ENCODE measurements around the gene ZBTB16.

Gene ZBTB16

GRCh38 chr11:114213622-114214021 lies 154.1 kb downstream of the ZBTB16 start:
- Histone ChIP-seq H3K36me3 (replicated peaks) (no peaks in the 10 kb centered on the region), H3K9me3 (no peaks in the 10 kb centered on the region), H3K27me3 (ENCODE audit: low read depth) (no peaks in the 10 kb centered on the region), H3K4me3 (no peak overlapping the region), H3K4me1 (no peaks in the 10 kb centered on the region)
- in situ Hi-C loops (cut with MboI; ENCODE audit: low sequenced_read_pairs) = no loop called here
- DNase-seq (ENCODE audit: low spot score in 2 of 2) = no peak

GRCh38 chr11:114215428-114215827 lies 155.9 kb downstream of the ZBTB16 start:
- DNase-seq (ENCODE audit: low spot score in 2 of 2) = no peak
- in situ Hi-C loops (cut with MboI; ENCODE audit: low sequenced_read_pairs) = no loop called here
- no peak overlapping the region for H3K4me3 ChIP-seq

GRCh38 chr11:114215871-114216795 lies 156.6 kb downstream of the ZBTB16 start:
- Histone ChIP-seq H3K4me1 (no peaks in the 10 kb centered on the region), H3K36me3 (replicated peaks) (no peaks in the 10 kb centered on the region), H3K27me3 (ENCODE audit: low read depth) (peaks cover 3% of the 10 kb centered on the region; the same call in 1 of the 2 replicates), H3K4me3 (no peak overlapping the region), H3K9me3 (no peaks in the 10 kb centered on the region)
- in situ Hi-C loops (cut with MboI; ENCODE audit: low sequenced_read_pairs) = no loop called here
- no peak for DNase-seq (ENCODE audit: low spot score in 2 of 2)

More at GRCh38 chr11:114215428-114215827, 155.9 kb downstream of the ZBTB16 start:
- Histone ChIP-seq H3K4me1 (no peaks in the 10 kb centered on the region), H3K27me3 (ENCODE audit: low read depth) (peaks cover 3% of the 10 kb centered on the region; the same call in 1 of the 2 replicates), H3K36me3 (replicated peaks) (no peaks in the 10 kb centered on the region), H3K9me3 (no peaks in the 10 kb centered on the region)

- H3K4me1 ChIP-seq = no peaks in the 10 kb centered on the region
- in situ Hi-C loops (cut with MboI; ENCODE audit: low sequenced_read_pairs) = no loop called here
- H3K27me3 ChIP-seq (ENCODE audit: low read depth) = peaks cover 3% of the 10 kb centered on the region; the same call in 1 of the 2 replicates
- DNase-seq (ENCODE audit: low spot score in 2 of 2) = no peak
- H3K9me3 ChIP-seq = no peaks in the 10 kb centered on the region
- H3K4me3 ChIP-seq = no peak overlapping the region
- H3K36me3 ChIP-seq (replicated peaks) = no peaks in the 10 kb centered on the region
Measured at GRCh38 chr11:114216796-114217180, 157.3 kb downstream of the ZBTB16 start.

GRCh38 chr11:114218508-114218907 lies 159.0 kb downstream of the ZBTB16 start:
- H3K9me3 ChIP-seq = no peaks in the 10 kb centered on the region
- DNase-seq (ENCODE audit: low spot score in 2 of 2) = no peak
- no peaks in the 10 kb centered on the region for H3K4me1 ChIP-seq
- H3K4me3 ChIP-seq = no peak overlapping the region
- no peaks in the 10 kb centered on the region for H3K36me3 ChIP-seq (replicated peaks)
- peaks cover 3% of the 10 kb centered on the region; the same call in 1 of the 2 replicates for H3K27me3 ChIP-seq (ENCODE audit: low read depth)
- in situ Hi-C loops (cut with MboI; ENCODE audit: low sequenced_read_pairs) = no loop called here

GRCh38 chr11:114219559-114220349 lies 160.2 kb downstream of the ZBTB16 start:
- Histone ChIP-seq H3K4me1 (no peaks in the 10 kb centered on the region), H3K36me3 (replicated peaks) (no peaks in the 10 kb centered on the region), H3K4me3 (no peak overlapping the region), H3K9me3 (no peaks in the 10 kb centered on the region), H3K27me3 (ENCODE audit: low read depth) (peaks cover 3% of the 10 kb centered on the region; the same call in 1 of the 2 replicates)
- no peak for DNase-seq (ENCODE audit: low spot score in 2 of 2)
- in situ Hi-C loops (cut with MboI; ENCODE audit: low sequenced_read_pairs) = no loop called here

- no peaks in the 10 kb centered on the region for H3K4me1 ChIP-seq
- peaks cover 3% of the 10 kb centered on the region; the same call in 1 of the 2 replicates for H3K27me3 ChIP-seq (ENCODE audit: low read depth)
- no peak for DNase-seq (ENCODE audit: low spot score in 2 of 2)
- in situ Hi-C loops (cut with MboI; ENCODE audit: low sequenced_read_pairs) = no loop called here
- H3K4me3 ChIP-seq = no peak overlapping the region
- no peaks in the 10 kb centered on the region for H3K9me3 ChIP-seq
- no peaks in the 10 kb centered on the region for H3K36me3 ChIP-seq (replicated peaks)
Measured at GRCh38 chr11:114221037-114221436, 161.5 kb downstream of the ZBTB16 start.

GRCh38 chr11:114225661-114226060 lies 166.2 kb downstream of the ZBTB16 start:
- in situ Hi-C loops (cut with MboI; ENCODE audit: low sequenced_read_pairs) = no loop called here
- no peaks in the 10 kb centered on the region for H3K36me3 ChIP-seq (replicated peaks)
- H3K4me3 ChIP-seq = no peak overlapping the region
- no peaks in the 10 kb centered on the region for H3K9me3 ChIP-seq
- DNase-seq (ENCODE audit: low spot score in 2 of 2) = no peak
- peaks cover 13% of the 10 kb centered on the region for H3K27me3 ChIP-seq (ENCODE audit: low read depth)
- H3K4me1 ChIP-seq = no peaks in the 10 kb centered on the region

- Histone ChIP-seq H3K4me3 (no peak overlapping the region), H3K9me3 (no peaks in the 10 kb centered on the region), H3K27me3 (ENCODE audit: low read depth) (peaks cover 13% of the 10 kb centered on the region), H3K4me1 (no peaks in the 10 kb centered on the region), H3K36me3 (replicated peaks) (no peaks in the 10 kb centered on the region)
- in situ Hi-C loops (cut with MboI; ENCODE audit: low sequenced_read_pairs) = no loop called here
- DNase-seq (ENCODE audit: low spot score in 2 of 2) = no peak
Measured at GRCh38 chr11:114226356-114226755, 166.8 kb downstream of the ZBTB16 start.

- no peak overlapping the region for H3K4me3 ChIP-seq
- no peaks in the 10 kb centered on the region for H3K9me3 ChIP-seq
- H3K27me3 ChIP-seq (ENCODE audit: low read depth) = peaks cover 13% of the 10 kb centered on the region
- in situ Hi-C loops (cut with MboI; ENCODE audit: low sequenced_read_pairs) = no loop called here
- no peak for DNase-seq (ENCODE audit: low spot score in 2 of 2)
- no peaks in the 10 kb centered on the region for H3K36me3 ChIP-seq (replicated peaks)
- no peaks in the 10 kb centered on the region for H3K4me1 ChIP-seq
Measured at GRCh38 chr11:114228435-114229411, 169.2 kb downstream of the ZBTB16 start.

- peaks cover 18% of the 10 kb centered on the region for H3K27me3 ChIP-seq (ENCODE audit: low read depth)
- no peaks in the 10 kb centered on the region for H3K36me3 ChIP-seq (replicated peaks)
- H3K4me3 ChIP-seq = no peak overlapping the region
- no peaks in the 10 kb centered on the region for H3K4me1 ChIP-seq
- no peak for DNase-seq (ENCODE audit: low spot score in 2 of 2)
- no peaks in the 10 kb centered on the region for H3K9me3 ChIP-seq
- in situ Hi-C loops (cut with MboI; ENCODE audit: low sequenced_read_pairs) = no loop called here
Measured at GRCh38 chr11:114230031-114230704, 170.7 kb downstream of the ZBTB16 start.

- DNase-seq (ENCODE audit: low spot score in 2 of 2) = no peak
- no peaks in the 10 kb centered on the region for H3K36me3 ChIP-seq (replicated peaks)
- H3K4me1 ChIP-seq = no peaks in the 10 kb centered on the region
- no peak overlapping the region for H3K4me3 ChIP-seq
- in situ Hi-C loops (cut with MboI; ENCODE audit: low sequenced_read_pairs) = no loop called here
- no peaks in the 10 kb centered on the region for H3K9me3 ChIP-seq
- H3K27me3 ChIP-seq (ENCODE audit: low read depth) = peaks cover 17% of the 10 kb centered on the region
Measured at GRCh38 chr11:114232400-114233059, 173.0 kb downstream of the ZBTB16 start.

All from HAP-1 (cell line).